CD14-positive monocyte (primary cell): Measurements from ENCODE around the gene CA7. TPM values are rescaled to one million over a fixed set of nuclear protein-coding genes. Genes with fewer than 3 reads are reported as not detected.

Experiments
- DNase-seq, 3 donors: peaks; one replicate each; pipeline ENCODE4 v3.0.0-alpha.2; 2011 to 2022
- H2AFZ ChIP-seq: 2 replicates; pipeline ENCODE4 v1.6.0; 2012; ENCODE audit warnings: mild to moderate bottlenecking, low read depth, low read length, inconsistent platforms; ENCODE audit not compliant: insufficient read depth, poor library complexity, severe bottlenecking
- H3K27ac ChIP-seq, 2 donors: 1 replicate in 1 of 2; 2 replicates in 1 of 2; pipeline ENCODE4 v1.5.1; 2012 to 2013; ENCODE audit warnings: low read length in 2 of 2, control low read depth in 1 of 2, inconsistent platforms in 1 of 2, low read depth in 1 of 2, mild to moderate bottlenecking in 1 of 2
- H3K27me3 ChIP-seq, 2 donors: one replicate each; pipeline versions ENCODE4 v1.6.0 to v1.6.1; 2011 to 2013; ENCODE audit warnings: low read length in 2 of 2; ENCODE audit not compliant: control insufficient read depth in 2 of 2, insufficient read depth in 2 of 2
- H3K36me3 ChIP-seq, 2 donors: replicated peaks in 1 of 2; 1 replicate in 1 of 2; 2 replicates in 1 of 2; pipeline versions ENCODE4 v1.5.1 to v1.6.1; 2012 to 2013; ENCODE audit warnings: low read length in 2 of 2, control low read depth in 1 of 2, inconsistent platforms in 1 of 2, mild to moderate bottlenecking in 1 of 2; ENCODE audit not compliant: insufficient read depth in 2 of 2, control insufficient read depth in 1 of 2
- H3K4me1 ChIP-seq, 2 donors: 1 replicate in 1 of 2; 2 replicates in 1 of 2; pipeline versions ENCODE4 v1.5.1 to v1.6.1; 2012 to 2013; ENCODE audit warnings: low read length in 2 of 2, control low read depth in 1 of 2, inconsistent platforms in 1 of 2, mild to moderate bottlenecking in 1 of 2, moderate library complexity in 1 of 2; ENCODE audit not compliant: insufficient read depth in 2 of 2, control insufficient read depth in 1 of 2
- H3K4me2 ChIP-seq: replicated peaks from 2 replicates; pipeline ENCODE3; 2012; ENCODE audit warnings: low read length, moderate library complexity, mild to moderate bottlenecking; ENCODE audit not compliant: poor library complexity, severe bottlenecking; ENCODE audit errors: extremely low read depth
- H3K4me3 ChIP-seq, 3 experiments: fragments of 200-600 bp in 1 of 3; sonication (generic) in 1 of 3; replicated peaks in 1 of 3; 1 replicate in 2 of 3; 2 replicates in 1 of 3; pipeline ENCODE4 v1.5.1; 2011 to 2013; ENCODE audit warnings: low read length in 3 of 3, mild to moderate bottlenecking in 3 of 3, control low read depth in 2 of 3, low read depth in 2 of 3, inconsistent platforms in 1 of 3, moderate library complexity in 1 of 3
- H3K79me2 ChIP-seq: 2 replicates; pipeline ENCODE4 v1.6.0; 2012; ENCODE audit warnings: mild to moderate bottlenecking, control low read depth, inconsistent platforms, low read length, moderate library complexity; ENCODE audit not compliant: insufficient read depth
- H3K9ac ChIP-seq: 2 replicates; pipeline ENCODE4 v1.6.0; 2017; ENCODE audit warnings: low read length, mild to moderate bottlenecking; ENCODE audit not compliant: insufficient read depth, poor library complexity, severe bottlenecking
- H3K9me3 ChIP-seq, 2 donors: replicated peaks in 1 of 2; 1 replicate in 1 of 2; 2 replicates in 1 of 2; pipeline versions ENCODE4 v1.5.1 to v1.6.1; 2012 to 2013; ENCODE audit warnings: low read length in 2 of 2, control low read depth in 1 of 2; ENCODE audit not compliant: control insufficient read depth in 1 of 2, insufficient read depth in 1 of 2
- H4K20me1 ChIP-seq: 2 replicates; pipeline ENCODE4 v1.6.0; 2012; ENCODE audit warnings: mild to moderate bottlenecking, low read length, control low read depth, moderate library complexity; ENCODE audit not compliant: insufficient read depth
- H3K27ac Mint-ChIP-seq, 7 donors: one replicate each; pipeline ENCODE4 v1.8.0; 2020; ENCODE audit warnings: mild to moderate bottlenecking in 7 of 7, mixed read lengths in 7 of 7, moderate library complexity in 6 of 7, inconsistent platforms in 2 of 7
- H3K27me3 Mint-ChIP-seq, 3 donors: one replicate each; pipeline ENCODE4 v1.8.0; 2021 to 2022; ENCODE audit warnings: low read depth in 3 of 3, mild to moderate bottlenecking in 3 of 3, mixed read lengths in 3 of 3, moderate library complexity in 3 of 3, inconsistent platforms in 1 of 3
- H3K36me3 Mint-ChIP-seq, 2 donors: one replicate each; pipeline ENCODE4 v1.8.0; 2020; ENCODE audit warnings: mixed read lengths in 2 of 2, inconsistent platforms in 1 of 2, mild to moderate bottlenecking in 1 of 2
- H3K4me1 Mint-ChIP-seq: one replicate; pipeline ENCODE4 v1.8.0; 2020; ENCODE audit warnings: mild to moderate bottlenecking, mixed read lengths
- H3K4me3 Mint-ChIP-seq, 2 donors: one replicate each; pipeline ENCODE4 v1.8.0; 2020; ENCODE audit warnings: mild to moderate bottlenecking in 2 of 2, mixed read lengths in 2 of 2, moderate library complexity in 1 of 2
- H3K9me3 Mint-ChIP-seq, 7 donors: one replicate each; pipeline ENCODE4 v1.8.0; 2020 to 2022; ENCODE audit warnings: mixed read lengths in 7 of 7, mild to moderate bottlenecking in 6 of 7, moderate library complexity in 6 of 7, inconsistent platforms in 2 of 7
- CTCF ChIP-seq: fragments of 200-600 bp; IDR thresholded peaks from one replicate; pipeline ENCODE4 v1.8.0; 2022; ENCODE audit warnings: antibody characterized with exemption, mild to moderate bottlenecking
- WGBS: methylation state at CpG from one replicate; pipeline ENCODE4 v1.1.5; 2013; ENCODE audit warnings: missing lambda C conversion rate; ENCODE audit not compliant: insufficient coverage; 5-methylcytosine and 5-hydroxymethylcytosine counted together
- intact Hi-C, 2 donors: fragments of 100-400 bp; cut with micrococcal nuclease; formaldehyde crosslinking; loops; one replicate each; pipeline versions ENCODE4 v1.15.0 to v1.15.1; 2023
- polyA plus RNA-seq, 3 donors: library from polyadenylated mRNA; depleted of rRNA in 1 of 3; unstranded in 2 of 3; stranded (reverse) in 1 of 3; fragments of 300-500 nt in 2 of 3; fragments of >200 nt in 1 of 3; fragmentation: Illumina TruSeq in 2 of 3; gene quantifications; 1 replicate in 2 of 3; 2 replicates in 1 of 3; pipeline ENCODE4 v1.2.3, GENCODE V29; 2012 to 2021

CA7 gene
- polyA plus RNA-seq, 3 donors, result not detected

GRCh38 chr16:66888647-66889615 lies 44.7 kb downstream of the CA7 start:
- H3K36me3 ChIP-seq, result peaks cover 3 to 13% of the 10 kb centered on the region in 2 donors
- H3K27me3 ChIP-seq, result no peaks in the 10 kb centered on the region
- no peak overlapping the region for H3K4me3 ChIP-seq
- Mint-ChIP-seq H3K27me3 (peaks cover 3 to 6% (median 5%) of the 10 kb centered on the region in 3 donors), H3K27ac (no peak overlapping the region), H3K9me3 (peaks cover 0 to 3% (median 0%) of the 10 kb centered on the region in 7 donors), H3K4me3 (no peak overlapping the region), H3K4me1 (no peaks in the 10 kb centered on the region), H3K36me3 (peaks cover 21 to 22% of the 10 kb centered on the region in 2 donors)
- H3K4me2 ChIP-seq, result no peak overlapping the region
- 98% methylated on average over 5 of the region's 6 CpGs for WGBS
- H3K27ac ChIP-seq, result no peak overlapping the region
- no peak for DNase-seq
- intact Hi-C loops, result no loop called here
- no peaks in the 10 kb centered on the region for H3K4me1 ChIP-seq
- no peak for TF ChIP-seq CTCF
- H2AFZ ChIP-seq, result no peak overlapping the region
- H3K9ac ChIP-seq, result no peak overlapping the region
- no peaks in the 10 kb centered on the region for H3K9me3 ChIP-seq
- H4K20me1 ChIP-seq, result no peaks in the 10 kb centered on the region
- no peaks in the 10 kb centered on the region for H3K79me2 ChIP-seq

DNA sequence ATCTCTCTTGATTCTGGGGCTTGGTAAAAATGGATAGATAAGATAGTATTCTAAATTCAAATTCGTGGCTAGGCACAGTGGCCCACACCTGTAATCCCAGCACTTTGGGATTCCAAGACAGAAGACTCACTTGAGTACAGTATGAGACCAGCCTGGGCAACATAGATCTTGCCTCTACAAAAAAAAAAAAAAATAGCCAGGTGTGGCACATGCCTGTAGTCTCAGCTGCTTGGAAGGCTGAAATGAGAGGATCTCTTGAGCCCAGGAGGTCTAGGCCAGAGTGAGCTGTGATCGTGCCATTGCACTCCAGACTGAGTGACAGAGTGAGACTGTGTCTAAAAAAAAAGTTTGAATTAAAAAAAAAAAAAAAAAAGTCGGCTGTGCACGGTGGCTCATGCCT lies 45.4 kb downstream of the CA7 start:
- Histone ChIP-seq H3K4me1 (no peaks in the 10 kb centered on the region), H3K4me3 (no peak overlapping the region), H2AFZ (no peak overlapping the region), H4K20me1 (no peaks in the 10 kb centered on the region), H3K79me2 (no peaks in the 10 kb centered on the region), H3K36me3 (peaks cover 3 to 10% of the 10 kb centered on the region in 2 donors), H3K9ac (no peak overlapping the region), H3K27ac (no peak overlapping the region), H3K4me2 (no peak overlapping the region), H3K9me3 (no peaks in the 10 kb centered on the region), H3K27me3 (no peaks in the 10 kb centered on the region)
- H3K4me3 Mint-ChIP-seq, result no peak overlapping the region
- peaks cover 0 to 3% (median 0%) of the 10 kb centered on the region in 7 donors for H3K9me3 Mint-ChIP-seq
- intact Hi-C loops, result no loop called here
- DNase-seq, result no peak
- no peak for TF ChIP-seq CTCF
- no peak overlapping the region for H3K27ac Mint-ChIP-seq
- no peaks in the 10 kb centered on the region for H3K4me1 Mint-ChIP-seq
- 43% methylated on average over 1 of the region's 4 CpGs for WGBS
- peaks cover 3 to 6% (median 5%) of the 10 kb centered on the region in 3 donors for H3K27me3 Mint-ChIP-seq
- H3K36me3 Mint-ChIP-seq, result peaks cover 16% of the 10 kb centered on the region in 2 donors
